ENCODE data around the gene CDHR5.
"Not testable (repeated sequence)": the region's sequence is repeated elsewhere in the genome, so short reads cannot be mapped to it uniquely, and the experiment has no call there.

Gene CDHR5

GRCh38 chr11:624705-625635 is at the start of gene CDHR5:
TSS of gene CDHR5 (minus strand) at chr11:624955. CDS start at chr11:624902, 53 bp downstream.
- no peak for DNase-seq

- DNase-seq: no peak
These were observed 49.7 kb upstream of the CDHR5 start for GRCh38 chr11:674406-674805.

GRCh38 chr11:673866-674265 is 49.1 kb upstream of the CDHR5 start:
- DNase-seq: no peak

- DNase-seq: no peak
These were observed 41.0 kb upstream of the CDHR5 start for GRCh38 chr11:665704-666281.

- no peak for DNase-seq
These were observed 40.4 kb upstream of the CDHR5 start for GRCh38 chr11:665062-665703.

- DNase-seq: no peak
These were observed 38.0 kb upstream of the CDHR5 start for GRCh38 chr11:662689-663274.

- DNase-seq: no peak
These were observed 36.1 kb upstream of the CDHR5 start for GRCh38 chr11:660681-661444.

GRCh38 chr11:660281-660680 is 35.5 kb upstream of the CDHR5 start:
- no peak for DNase-seq

GRCh38 chr11:659532-660085 is 34.9 kb upstream of the CDHR5 start:
- no peak for DNase-seq

GRCh38 chr11:657691-658126 is 33.0 kb upstream of the CDHR5 start:
- no peak for DNase-seq

- no peak for DNase-seq
These were observed 32.1 kb upstream of the CDHR5 start for GRCh38 chr11:656866-657265.

GRCh38 chr11:656426-656825 is 31.7 kb upstream of the CDHR5 start:
- no peak for DNase-seq

- no peak for DNase-seq
These were observed 30.4 kb upstream of the CDHR5 start for GRCh38 chr11:655036-655726.

GRCh38 chr11:654444-654843 is 29.7 kb upstream of the CDHR5 start:
- not testable (repeated sequence) for DNase-seq

GRCh38 chr11:653837-654236 is 29.1 kb upstream of the CDHR5 start:
- no peak for DNase-seq

- DNase-seq: not testable (repeated sequence)
These were observed 28.4 kb upstream of the CDHR5 start for GRCh38 chr11:653136-653535.

- DNase-seq: no peak
These were observed 25.7 kb upstream of the CDHR5 start for GRCh38 chr11:650482-650881.

GRCh38 chr11:647672-648158 is 23.0 kb upstream of the CDHR5 start:
- DNase-seq: not testable (repeated sequence)

- DNase-seq: no peak
These were observed 21.5 kb upstream of the CDHR5 start for GRCh38 chr11:646214-646613.

GRCh38 chr11:645536-645935 is 20.8 kb upstream of the CDHR5 start:
- DNase-seq: no peak

Data from NCI-H345 (cell line).